Activated naive CD4-positive, alpha-beta T cell treated with Interleukin-2 at 50 U/mL for 16 hours (primary cell): ENCODE measurements around the gene CADM3.

ENCODE experiments used
- DNase-seq: peaks from one replicate; pipeline ENCODE4 v3.0.0-alpha.2; 2020

The CADM3 gene

GRCh38 chr1:159207774-159208173 lies 36.4 kb downstream of the CADM3 start:
- no peak for DNase-seq

- no peak for DNase-seq
Measured at GRCh38 chr1:159208175-159208825, 36.9 kb downstream of the CADM3 start.

- no peak for DNase-seq
Measured at GRCh38 chr1:159209061-159209460, 37.6 kb downstream of the CADM3 start.

- peak; percentile 57 for DNase-seq
Measured at GRCh38 chr1:159211331-159212136, 40.1 kb downstream of the CADM3 start.

GRCh38 chr1:159212596-159212995 lies 41.2 kb downstream of the CADM3 start:
- DNase-seq: no peak

- DNase-seq: peak; percentile 39
Measured at GRCh38 chr1:159214149-159214760, 42.8 kb downstream of the CADM3 start.

- no peak for DNase-seq
Measured at GRCh38 chr1:159218649-159219636, 47.5 kb downstream of the CADM3 start.

GRCh38 chr1:159222075-159222865 lies 50.9 kb downstream of the CADM3 start:
- DNase-seq: no peak

- no peak for DNase-seq
Measured at GRCh38 chr1:159223004-159223403, 51.6 kb downstream of the CADM3 start.

- no peak for DNase-seq
Measured at GRCh38 chr1:159228554-159228953, 57.1 kb downstream of the CADM3 start.

- no peak for DNase-seq
Measured at GRCh38 chr1:159229260-159229885, 58.0 kb downstream of the CADM3 start.

- DNase-seq: no peak
Measured at GRCh38 chr1:159229896-159230295, 58.5 kb downstream of the CADM3 start.

GRCh38 chr1:159239551-159240220 lies 68.3 kb downstream of the CADM3 start:
- DNase-seq: no peak

- no peak for DNase-seq
Measured at GRCh38 chr1:159247266-159247665, 75.9 kb downstream of the CADM3 start.

- no peak for DNase-seq
Measured at GRCh38 chr1:159248311-159248710, 76.9 kb downstream of the CADM3 start.

GRCh38 chr1:159250638-159251216 lies 79.3 kb downstream of the CADM3 start:
- DNase-seq: no peak
